HepG2 (cell line): ENCODE results near the gene SELENOS. TPM values are rescaled to one million over a fixed set of nuclear protein-coding genes. Genes with fewer than 3 reads are reported as not detected.

Experiments
- ARHGAP35 ChIP-seq: sonication (generic); formaldehyde crosslinking; IDR thresholded peaks from 2 replicates; pipeline ENCODE4 v1.9.0; 2022; ENCODE audit warnings: mild to moderate bottlenecking, inconsistent platforms, moderate library complexity, missing genetic modification reagents, borderline replicate concordance
- CBFB ChIP-seq: sonication (generic); formaldehyde crosslinking; IDR thresholded peaks from 2 replicates; pipeline ENCODE4 v1.4.0; 2020; ENCODE audit warnings: missing genetic modification reagents
- HNRNPK ChIP-seq: fragments of 200-400 bp; formaldehyde crosslinking; IDR thresholded peaks from 2 replicates; pipeline ENCODE4 v1.6.1; 2018; ENCODE audit warnings: low read length, low read depth, moderate library complexity, mild to moderate bottlenecking; ENCODE audit not compliant: poor library complexity, severe bottlenecking
- KLF6 ChIP-seq: IDR thresholded peaks from 2 replicates; pipeline ENCODE4 v1.8.0; 2016; ENCODE audit warnings: missing biosample characterization, missing genetic modification reagents
- NCOA2 ChIP-seq: sonication (generic); formaldehyde crosslinking; IDR thresholded peaks from 2 replicates; pipeline ENCODE4 v1.8.0; 2022; ENCODE audit warnings: inconsistent platforms
- REPIN1 ChIP-seq: sonication (generic); formaldehyde crosslinking; IDR thresholded peaks from 2 replicates; pipeline ENCODE4 v1.8.0; 2022; ENCODE audit warnings: missing genetic modification reagents, low read depth, mild to moderate bottlenecking, borderline replicate concordance
- SOX5 ChIP-seq: IDR thresholded peaks from 2 replicates; pipeline ENCODE4 v1.6.1; 2016; ENCODE audit warnings: borderline replicate concordance
- TCF12 ChIP-seq, 2 experiments: fragments of 450-650 bp in 1 of 2; sonication (generic) in 1 of 2; formaldehyde crosslinking in 1 of 2; IDR thresholded peaks; 2 replicates each; pipeline versions ENCODE4 v1.6.1 to v1.8.0; 2017 to 2022; ENCODE audit warnings: antibody characterized with exemption in 1 of 2, mild to moderate bottlenecking in 1 of 2, missing genetic modification reagents in 1 of 2, moderate library complexity in 1 of 2
- TEAD3 ChIP-seq: optimal IDR thresholded peaks from 2 replicates; pipeline ENCODE3; 2016; ENCODE audit warnings: borderline replicate concordance
- ZMYM4 ChIP-seq: sonication (generic); formaldehyde crosslinking; IDR thresholded peaks from 2 replicates; pipeline ENCODE4 v1.8.1; 2023; ENCODE audit warnings: mild to moderate bottlenecking, missing genetic modification reagents
- ZNF782 ChIP-seq: sonication (generic); formaldehyde crosslinking; IDR thresholded peaks from 2 replicates; pipeline ENCODE4 v1.4.0; 2020; ENCODE audit warnings: missing genetic modification reagents, mild to moderate bottlenecking, borderline replicate concordance
- polyA plus RNA-seq, 8 experiments: library from polyadenylated mRNA; depleted of rRNA in 3 of 8; stranded (reverse) in 7 of 8; unstranded in 1 of 8; fragments of >200 nt; fragmentation: Illumina TruSeq in 4 of 8; extraction: Trizol in 4 of 8; gene quantifications; 2 replicates each; pipeline versions ENCODE4 v1.2.1 to v1.2.3, GENCODE V29; 2011 to 2016; ENCODE audit warnings: low read depth in 4 of 8, missing spikeins in 1 of 8, mixed read lengths in 1 of 8; ENCODE audit not compliant: insufficient read depth in 1 of 8
- total RNA-seq, 5 experiments: library from RNA; depleted of rRNA; stranded (reverse); fragments of >200 nt; fragmentation: Illumina TruSeq; extraction: Trizol; gene quantifications; 2 replicates each; pipeline ENCODE4 v1.2.3, GENCODE V29; 2016; ENCODE audit warnings: low read depth in 1 of 5
- TF ChIP-seq, protein P1 (sequence below): sonication (generic); formaldehyde crosslinking; IDR thresholded peaks from 2 replicates; pipeline ENCODE4 v1.8.0; 2022; ENCODE audit warnings: missing genetic modification reagents, mild to moderate bottlenecking, moderate library complexity, borderline replicate concordance
- TF ChIP-seq, protein P2 (sequence below): sonication (generic); formaldehyde crosslinking; IDR thresholded peaks from 2 replicates; pipeline ENCODE4 v1.4.0; 2020; ENCODE audit warnings: missing genetic modification reagents, borderline replicate concordance
- TF ChIP-seq, protein P3 (sequence below), 2 experiments: sonication (generic) in 1 of 2; formaldehyde crosslinking in 1 of 2; IDR thresholded peaks; 2 replicates each; pipeline versions ENCODE4 v1.4.0 to v1.6.1; 2018 to 2020; ENCODE audit warnings: missing genetic modification reagents in 2 of 2, borderline replicate concordance in 1 of 2, low read depth in 1 of 2, mild to moderate bottlenecking in 1 of 2, missing biosample characterization in 1 of 2
- TF ChIP-seq, protein P4 (sequence below): fragments of 450-650 bp; IDR thresholded peaks from 2 replicates; pipeline ENCODE4 v1.6.1; 2017; ENCODE audit warnings: mild to moderate bottlenecking

The SELENOS gene
- total and polyA plus RNA-seq, 2 of the 13 experiments (the other 11 are each of a cell fraction or from before 2014, with no cell fraction given) = 63.0 to 66.1 TPM

DNA sequence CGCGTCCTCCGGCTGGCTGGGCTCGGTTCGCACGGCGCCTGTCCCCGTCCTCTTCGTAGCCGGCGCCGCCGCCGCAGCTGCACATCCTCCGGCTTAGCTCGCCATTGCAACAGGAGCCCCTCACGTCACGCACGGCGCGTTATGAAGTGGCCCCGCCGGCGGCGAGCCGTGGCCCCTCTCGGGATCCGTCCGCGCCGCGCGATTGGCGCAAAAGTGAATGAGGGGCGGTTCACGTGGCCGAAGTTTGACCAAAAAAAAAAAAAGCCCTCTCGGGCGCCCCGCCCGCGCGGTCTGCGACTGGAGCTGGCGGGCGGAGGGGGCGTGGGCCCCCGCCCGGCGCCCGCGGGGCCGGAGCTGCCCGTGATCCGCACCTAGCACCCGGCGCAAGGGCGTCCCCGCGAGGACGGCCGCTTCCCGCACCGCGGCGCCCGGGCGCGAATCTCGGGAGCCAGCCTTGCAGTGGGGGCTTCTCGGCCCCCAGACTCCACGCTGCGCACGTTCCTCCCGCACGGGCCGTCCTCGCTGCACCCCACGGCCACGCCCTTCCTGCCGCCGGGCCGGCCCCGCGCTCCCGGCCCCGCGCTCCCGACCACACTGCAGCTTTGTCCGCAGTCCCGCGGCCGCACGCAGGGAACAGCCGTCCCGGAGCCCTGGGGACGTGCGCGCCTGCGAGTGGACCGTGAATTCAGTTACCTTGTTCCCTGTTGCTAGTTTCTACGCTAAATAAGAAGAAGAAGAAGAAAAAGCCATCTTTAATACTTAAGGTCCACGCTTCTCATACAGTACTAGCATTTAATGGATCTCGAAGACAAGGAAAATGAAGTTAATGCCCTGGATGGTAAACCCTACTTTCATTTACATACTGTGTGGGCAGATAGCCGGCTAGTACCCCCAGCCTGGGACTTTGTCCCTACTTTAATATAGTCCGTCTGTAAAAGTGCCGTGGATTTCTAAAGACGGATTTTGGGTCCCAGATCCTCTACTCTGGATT lies 25.2 kb downstream of the SELENOS start, which contains the start of gene CHSY1 (continued):
- TF ChIP-seq, protein P1, sequence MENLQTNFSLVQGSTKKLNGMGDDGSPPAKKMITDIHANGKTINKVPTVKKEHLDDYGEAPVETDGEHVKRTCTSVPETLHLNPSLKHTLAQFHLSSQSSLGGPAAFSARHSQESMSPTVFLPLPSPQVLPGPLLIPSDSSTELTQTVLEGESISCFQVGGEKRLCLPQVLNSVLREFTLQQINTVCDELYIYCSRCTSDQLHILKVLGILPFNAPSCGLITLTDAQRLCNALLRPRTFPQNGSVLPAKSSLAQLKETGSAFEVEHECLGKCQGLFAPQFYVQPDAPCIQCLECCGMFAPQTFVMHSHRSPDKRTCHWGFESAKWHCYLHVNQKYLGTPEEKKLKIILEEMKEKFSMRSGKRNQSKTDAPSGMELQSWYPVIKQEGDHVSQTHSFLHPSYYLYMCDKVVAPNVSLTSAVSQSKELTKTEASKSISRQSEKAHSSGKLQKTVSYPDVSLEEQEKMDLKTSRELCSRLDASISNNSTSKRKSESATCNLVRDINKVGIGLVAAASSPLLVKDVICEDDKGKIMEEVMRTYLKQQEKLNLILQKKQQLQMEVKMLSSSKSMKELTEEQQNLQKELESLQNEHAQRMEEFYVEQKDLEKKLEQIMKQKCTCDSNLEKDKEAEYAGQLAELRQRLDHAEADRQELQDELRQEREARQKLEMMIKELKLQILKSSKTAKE (CRISPR knock-in tag) = no peak
- TF ChIP-seq ARHGAP35 (CRISPR knock-in tag) (no peak), ZNF782 (CRISPR knock-in tag) (no peak), NCOA2 (CRISPR knock-in tag) (0 out of 2 replicates have a peak, but pooled peaks have one; percentile 34), REPIN1 (peak; percentile 36; the same call in 1 of the 2 replicates), TCF12 (IDR thresholded peaks at IDR 0.05) (no peak), TCF12 (CRISPR knock-in tag; IDR thresholded peaks at IDR 0.05) (no peak), KLF6 (CRISPR knock-in tag) (no peak), CBFB (CRISPR knock-in tag) (no peak), TEAD3 (no peak), HNRNPK (peak; percentile 29), ZMYM4 (CRISPR knock-in tag) (peak; percentile 80), SOX5 (CRISPR knock-in tag) (0 out of 2 replicates have a peak, but pooled peaks have one; percentile 4)
- TF ChIP-seq, protein P2, sequence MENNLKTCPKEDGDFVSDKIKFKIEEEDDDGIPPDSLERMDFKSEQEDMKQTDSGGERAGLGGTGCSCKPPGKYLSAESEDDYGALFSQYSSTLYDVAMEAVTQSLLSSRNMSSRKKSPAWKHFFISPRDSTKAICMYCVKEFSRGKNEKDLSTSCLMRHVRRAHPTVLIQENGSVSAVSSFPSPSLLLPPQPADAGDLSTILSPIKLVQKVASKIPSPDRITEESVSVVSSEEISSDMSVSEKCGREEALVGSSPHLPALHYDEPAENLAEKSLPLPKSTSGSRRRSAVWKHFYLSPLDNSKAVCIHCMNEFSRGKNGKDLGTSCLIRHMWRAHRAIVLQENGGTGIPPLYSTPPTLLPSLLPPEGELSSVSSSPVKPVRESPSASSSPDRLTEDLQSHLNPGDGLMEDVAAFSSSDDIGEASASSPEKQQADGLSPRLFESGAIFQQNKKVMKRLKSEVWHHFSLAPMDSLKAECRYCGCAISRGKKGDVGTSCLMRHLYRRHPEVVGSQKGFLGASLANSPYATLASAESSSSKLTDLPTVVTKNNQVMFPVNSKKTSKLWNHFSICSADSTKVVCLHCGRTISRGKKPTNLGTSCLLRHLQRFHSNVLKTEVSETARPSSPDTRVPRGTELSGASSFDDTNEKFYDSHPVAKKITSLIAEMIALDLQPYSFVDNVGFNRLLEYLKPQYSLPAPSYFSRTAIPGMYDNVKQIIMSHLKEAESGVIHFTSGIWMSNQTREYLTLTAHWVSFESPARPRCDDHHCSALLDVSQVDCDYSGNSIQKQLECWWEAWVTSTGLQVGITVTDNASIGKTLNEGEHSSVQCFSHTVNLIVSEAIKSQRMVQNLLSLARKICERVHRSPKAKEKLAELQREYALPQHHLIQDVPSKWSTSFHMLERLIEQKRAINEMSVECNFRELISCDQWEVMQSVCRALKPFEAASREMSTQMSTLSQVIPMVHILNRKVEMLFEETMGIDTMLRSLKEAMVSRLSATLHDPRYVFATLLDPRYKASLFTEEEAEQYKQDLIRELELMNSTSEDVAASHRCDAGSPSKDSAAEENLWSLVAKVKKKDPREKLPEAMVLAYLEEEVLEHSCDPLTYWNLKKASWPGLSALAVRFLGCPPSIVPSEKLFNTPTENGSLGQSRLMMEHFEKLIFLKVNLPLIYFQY (CRISPR knock-in tag) = no peak
- TF ChIP-seq, protein P3, sequence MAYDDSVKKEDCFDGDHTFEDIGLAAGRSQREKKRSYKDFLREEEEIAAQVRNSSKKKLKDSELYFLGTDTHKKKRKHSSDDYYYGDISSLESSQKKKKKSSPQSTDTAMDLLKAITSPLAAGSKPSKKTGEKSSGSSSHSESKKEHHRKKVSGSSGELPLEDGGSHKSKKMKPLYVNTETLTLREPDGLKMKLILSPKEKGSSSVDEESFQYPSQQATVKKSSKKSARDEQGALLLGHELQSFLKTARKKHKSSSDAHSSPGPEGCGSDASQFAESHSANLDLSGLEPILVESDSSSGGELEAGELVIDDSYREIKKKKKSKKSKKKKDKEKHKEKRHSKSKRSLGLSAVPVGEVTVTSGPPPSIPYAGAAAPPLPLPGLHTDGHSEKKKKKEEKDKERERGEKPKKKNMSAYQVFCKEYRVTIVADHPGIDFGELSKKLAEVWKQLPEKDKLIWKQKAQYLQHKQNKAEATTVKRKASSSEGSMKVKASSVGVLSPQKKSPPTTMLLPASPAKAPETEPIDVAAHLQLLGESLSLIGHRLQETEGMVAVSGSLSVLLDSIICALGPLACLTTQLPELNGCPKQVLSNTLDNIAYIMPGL (CRISPR knock-in tag; IDR thresholded peaks at IDR 0.05; ENCODE audit: borderline replicate concordance in 1 of 2, low read depth in 1 of 2) = peak; percentile 49 to 53; a peak in 1 of 4 replicates
- TF ChIP-seq, protein P4, sequence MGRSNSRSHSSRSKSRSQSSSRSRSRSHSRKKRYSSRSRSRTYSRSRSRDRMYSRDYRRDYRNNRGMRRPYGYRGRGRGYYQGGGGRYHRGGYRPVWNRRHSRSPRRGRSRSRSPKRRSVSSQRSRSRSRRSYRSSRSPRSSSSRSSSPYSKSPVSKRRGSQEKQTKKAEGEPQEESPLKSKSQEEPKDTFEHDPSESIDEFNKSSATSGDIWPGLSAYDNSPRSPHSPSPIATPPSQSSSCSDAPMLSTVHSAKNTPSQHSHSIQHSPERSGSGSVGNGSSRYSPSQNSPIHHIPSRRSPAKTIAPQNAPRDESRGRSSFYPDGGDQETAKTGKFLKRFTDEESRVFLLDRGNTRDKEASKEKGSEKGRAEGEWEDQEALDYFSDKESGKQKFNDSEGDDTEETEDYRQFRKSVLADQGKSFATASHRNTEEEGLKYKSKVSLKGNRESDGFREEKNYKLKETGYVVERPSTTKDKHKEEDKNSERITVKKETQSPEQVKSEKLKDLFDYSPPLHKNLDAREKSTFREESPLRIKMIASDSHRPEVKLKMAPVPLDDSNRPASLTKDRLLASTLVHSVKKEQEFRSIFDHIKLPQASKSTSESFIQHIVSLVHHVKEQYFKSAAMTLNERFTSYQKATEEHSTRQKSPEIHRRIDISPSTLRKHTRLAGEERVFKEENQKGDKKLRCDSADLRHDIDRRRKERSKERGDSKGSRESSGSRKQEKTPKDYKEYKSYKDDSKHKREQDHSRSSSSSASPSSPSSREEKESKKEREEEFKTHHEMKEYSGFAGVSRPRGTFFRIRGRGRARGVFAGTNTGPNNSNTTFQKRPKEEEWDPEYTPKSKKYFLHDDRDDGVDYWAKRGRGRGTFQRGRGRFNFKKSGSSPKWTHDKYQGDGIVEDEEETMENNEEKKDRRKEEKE = no peak
